M059J (cell line): ENCODE data around the gene MBP. TPM values are rescaled to one million over a fixed set of nuclear protein-coding genes. Genes with fewer than 3 reads are reported as not detected.

Source experiments
- DNase-seq: peaks from one replicate; pipeline ENCODE4 v3.0.0-alpha.2; 2012; ENCODE audit warnings: low read depth
- total RNA-seq: library from RNA; depleted of rRNA; stranded (reverse); fragments of >200 nt; shearing (Covaris generic); gene quantifications from 2 replicates; pipeline ENCODE4 v1.2.3, GENCODE V29; 2014; rRNA removed

MBP gene
- total RNA-seq, 1 experiment from 2014 or later, result 9.9 TPM

DNA sequence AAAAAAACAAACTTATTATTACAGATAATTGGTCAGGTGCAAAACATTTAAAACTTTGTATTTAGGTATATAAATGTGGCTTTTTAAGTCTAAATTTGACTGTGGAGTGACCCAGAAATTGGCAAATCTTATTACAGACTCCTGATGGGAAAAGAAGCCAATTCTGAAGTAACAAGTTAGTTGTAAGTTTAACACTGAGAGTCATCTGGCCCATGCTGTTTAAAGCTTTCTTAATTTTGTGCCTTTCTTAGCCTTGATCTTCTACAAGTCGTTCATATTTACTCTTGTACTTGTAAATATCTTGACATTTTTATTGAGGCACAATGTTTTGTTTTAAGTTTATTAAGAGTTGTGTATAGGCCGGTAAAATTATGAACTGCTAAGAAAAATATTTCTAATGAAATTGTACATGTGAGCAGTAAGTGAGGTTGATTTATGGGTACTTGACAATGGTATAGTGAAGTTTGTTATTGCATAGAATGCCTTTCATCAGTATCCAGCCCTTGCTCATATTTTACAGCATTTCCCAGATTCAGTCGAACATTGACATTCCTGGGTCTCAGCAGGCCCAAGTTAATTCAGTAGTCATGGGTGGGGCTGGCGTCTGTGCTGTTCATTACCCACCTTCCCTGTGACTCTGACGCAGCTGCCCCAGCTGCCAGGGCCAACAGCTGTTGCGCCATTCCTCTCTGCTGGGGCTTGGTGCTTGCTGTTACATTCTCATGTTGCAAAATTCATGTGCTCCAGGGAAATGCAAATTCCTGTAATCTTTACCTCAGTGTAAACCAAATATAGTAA, 188.8 kb downstream of the MBP start:
- DNase-seq, result no peak

DNA sequence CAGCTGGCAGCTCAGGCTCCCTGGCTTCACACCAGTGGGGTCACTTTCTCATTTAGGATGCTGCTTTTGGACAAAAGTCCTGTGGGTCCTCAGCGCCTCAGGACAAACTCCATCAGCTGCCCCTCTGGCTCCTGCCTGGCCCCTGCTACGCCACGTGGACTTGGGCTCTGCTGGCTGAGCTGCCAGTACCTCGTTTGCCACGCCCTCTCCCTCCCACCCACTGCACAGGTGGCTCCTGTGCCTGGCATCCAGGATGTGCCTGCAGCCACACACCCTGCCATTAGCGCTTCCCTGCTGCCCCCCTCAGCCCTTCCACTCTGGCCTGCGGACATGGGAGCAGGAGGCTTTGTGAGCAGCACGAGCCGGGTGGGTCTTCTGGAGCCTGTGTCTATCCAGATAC, 191.3 kb downstream of the MBP start:
- DNase-seq, result no peak

DNA sequence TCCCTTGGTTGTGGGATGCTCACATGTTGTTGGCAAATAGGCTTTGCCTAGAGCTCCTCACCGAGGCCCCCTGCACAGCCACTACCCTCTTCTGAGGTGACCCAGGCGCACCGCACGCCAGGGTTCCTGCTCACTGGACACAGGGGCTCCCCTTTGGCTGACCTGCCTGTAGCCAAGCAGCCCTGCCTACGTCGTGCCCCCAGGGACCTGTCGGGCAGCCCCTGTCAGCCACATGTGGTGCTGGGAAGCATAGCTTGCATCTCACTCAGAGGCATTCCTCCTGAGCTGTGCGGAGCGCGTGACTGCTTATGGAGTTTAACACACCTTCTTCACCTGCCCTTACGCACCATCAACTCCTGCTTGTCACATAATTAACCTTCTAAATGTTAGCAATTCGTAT, 194.0 kb downstream of the MBP start:
- DNase-seq, result no peak

DNA sequence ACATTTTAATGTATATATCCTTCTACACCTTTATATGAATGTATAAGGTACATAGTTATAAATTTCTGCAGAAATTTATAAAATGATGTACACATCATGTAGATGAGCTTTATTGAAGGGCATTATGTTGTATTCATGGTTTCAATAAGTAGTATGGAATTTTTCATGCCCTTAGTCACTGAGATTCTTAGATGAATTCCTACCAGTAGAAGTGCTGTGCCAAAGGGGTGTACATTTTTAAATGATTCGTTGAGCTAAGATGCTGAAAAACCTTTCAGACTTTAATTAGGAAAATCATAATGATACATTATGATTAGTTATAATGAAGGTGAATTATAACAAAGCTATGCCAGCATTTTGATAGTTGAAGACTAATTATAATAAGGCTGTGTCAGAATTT, 195.0 kb downstream of the MBP start:
- no peak for DNase-seq

DNA sequence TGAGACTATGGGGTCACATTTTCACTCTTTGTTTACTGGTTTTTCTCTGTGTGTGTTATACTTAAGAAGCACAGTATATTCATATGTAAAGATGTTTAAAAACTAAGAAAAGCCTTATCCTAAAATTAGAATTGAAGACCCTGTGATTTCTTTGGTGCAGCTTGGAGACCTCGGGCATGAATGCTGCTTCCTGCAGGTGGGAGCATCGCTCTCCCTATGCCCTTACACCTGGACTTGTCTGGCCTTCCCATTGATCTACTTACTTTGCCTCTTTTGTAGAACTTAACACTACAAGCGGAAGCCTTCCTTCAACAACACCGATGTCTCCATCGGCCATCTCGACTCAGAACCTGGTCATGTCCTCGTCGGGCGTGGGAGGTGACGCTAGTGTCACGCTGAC, 195.7 kb downstream of the MBP start:
- DNase-seq, result no peak

DNA sequence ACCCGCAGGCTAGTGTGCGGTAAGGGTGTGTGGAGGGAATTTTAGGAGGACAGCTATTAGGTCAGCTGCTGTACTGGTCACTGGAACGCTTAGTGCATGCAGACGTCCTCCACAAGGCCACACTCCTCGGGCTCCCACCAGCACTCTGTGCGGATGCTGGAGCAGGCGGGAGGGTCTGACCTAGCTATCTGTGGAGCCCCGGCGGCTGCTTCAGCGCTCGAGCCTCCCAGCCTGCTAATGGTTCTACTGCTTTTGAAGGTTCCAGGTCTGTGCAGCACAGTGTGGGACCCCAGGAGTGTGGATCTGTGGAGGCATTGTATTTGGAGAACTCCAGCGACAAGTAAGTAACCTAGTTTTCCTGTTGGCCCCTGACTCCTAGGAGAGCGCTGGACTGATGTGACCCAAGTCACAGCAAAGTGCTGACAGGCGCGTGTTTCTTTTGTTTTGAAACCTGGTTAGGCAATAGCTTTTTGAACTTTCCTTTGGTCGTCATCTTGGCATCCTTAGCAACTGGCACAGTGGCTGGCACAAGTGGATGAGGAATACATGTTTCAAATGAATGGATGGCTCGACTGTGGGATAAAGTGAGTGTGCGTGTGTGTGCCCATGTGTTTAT, 196.8 kb downstream of the MBP start:
- no peak for DNase-seq

DNA sequence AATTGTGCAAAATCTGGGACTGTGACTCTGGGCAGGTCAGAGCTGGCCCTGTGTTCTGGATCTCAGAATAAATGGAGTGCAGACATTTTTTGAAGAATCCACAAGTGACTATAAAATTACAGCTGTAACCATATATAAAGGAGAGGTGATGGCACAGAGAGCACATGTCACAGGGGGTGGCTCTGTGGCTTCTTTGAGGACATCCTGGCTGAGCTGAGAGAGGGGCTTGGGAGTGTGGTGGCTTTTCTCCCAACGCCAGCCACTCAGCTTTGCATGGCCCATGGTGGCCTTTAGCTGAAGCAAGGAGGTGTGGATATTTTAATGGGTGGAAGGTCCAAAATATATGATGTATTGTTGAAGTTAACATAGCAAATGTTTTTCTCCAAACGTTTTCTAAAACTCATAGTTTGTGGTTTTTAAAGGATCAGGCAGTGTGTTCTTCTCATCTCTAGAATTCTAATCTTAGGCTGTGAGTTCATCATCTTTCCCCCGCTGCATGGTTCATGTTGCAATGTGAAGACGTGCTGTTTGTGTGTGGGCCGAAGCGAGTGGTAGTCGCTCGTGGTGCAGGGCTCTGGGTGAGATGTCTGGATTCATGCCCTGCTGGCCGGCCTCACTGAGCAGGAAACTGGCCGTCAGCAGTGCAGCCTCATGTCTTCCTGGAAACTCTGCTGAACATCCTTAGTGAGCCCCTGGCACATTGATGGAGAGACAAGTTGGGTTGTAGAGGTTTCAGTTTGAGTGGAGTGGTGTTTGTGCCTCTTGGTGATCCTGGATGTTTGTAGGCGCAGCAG, 200.4 kb downstream of the MBP start:
- no peak for DNase-seq

DNA sequence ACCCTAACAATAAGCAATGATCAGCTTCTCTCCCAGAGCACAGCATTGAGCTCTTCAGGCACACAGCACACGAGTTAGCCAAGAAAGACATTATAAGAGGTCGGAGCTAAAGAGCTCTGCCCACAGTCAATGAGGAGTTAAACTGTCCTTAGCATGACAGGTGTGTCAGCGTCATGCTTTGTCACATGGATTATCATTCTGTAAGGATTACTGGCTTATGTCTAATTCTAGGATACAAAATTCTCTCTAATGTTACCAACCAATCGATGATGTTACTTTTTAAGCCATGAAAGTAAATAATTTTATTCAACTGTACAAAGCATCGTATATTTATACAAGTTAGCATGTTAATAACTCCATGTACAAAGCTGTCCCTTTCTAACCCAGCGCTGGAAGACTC, 201.4 kb downstream of the MBP start:
- no peak for DNase-seq

Other genes with a start within 250 kb of the MBP start
- not detected in 2 replicates for gene GALR1, start 117.1 kb upstream of the MBP start, total RNA-seq